Measurements from ENCODE around the gene TBC1D22A. TPM values are rescaled to one million over a fixed set of nuclear protein-coding genes. Genes with fewer than 3 reads are reported as not detected.

Gene TBC1D22A
- total and polyA plus RNA-seq, 2 experiments from 2014 or later = 9.6 to 13.3 TPM

- TF ChIP-seq, protein P1, sequence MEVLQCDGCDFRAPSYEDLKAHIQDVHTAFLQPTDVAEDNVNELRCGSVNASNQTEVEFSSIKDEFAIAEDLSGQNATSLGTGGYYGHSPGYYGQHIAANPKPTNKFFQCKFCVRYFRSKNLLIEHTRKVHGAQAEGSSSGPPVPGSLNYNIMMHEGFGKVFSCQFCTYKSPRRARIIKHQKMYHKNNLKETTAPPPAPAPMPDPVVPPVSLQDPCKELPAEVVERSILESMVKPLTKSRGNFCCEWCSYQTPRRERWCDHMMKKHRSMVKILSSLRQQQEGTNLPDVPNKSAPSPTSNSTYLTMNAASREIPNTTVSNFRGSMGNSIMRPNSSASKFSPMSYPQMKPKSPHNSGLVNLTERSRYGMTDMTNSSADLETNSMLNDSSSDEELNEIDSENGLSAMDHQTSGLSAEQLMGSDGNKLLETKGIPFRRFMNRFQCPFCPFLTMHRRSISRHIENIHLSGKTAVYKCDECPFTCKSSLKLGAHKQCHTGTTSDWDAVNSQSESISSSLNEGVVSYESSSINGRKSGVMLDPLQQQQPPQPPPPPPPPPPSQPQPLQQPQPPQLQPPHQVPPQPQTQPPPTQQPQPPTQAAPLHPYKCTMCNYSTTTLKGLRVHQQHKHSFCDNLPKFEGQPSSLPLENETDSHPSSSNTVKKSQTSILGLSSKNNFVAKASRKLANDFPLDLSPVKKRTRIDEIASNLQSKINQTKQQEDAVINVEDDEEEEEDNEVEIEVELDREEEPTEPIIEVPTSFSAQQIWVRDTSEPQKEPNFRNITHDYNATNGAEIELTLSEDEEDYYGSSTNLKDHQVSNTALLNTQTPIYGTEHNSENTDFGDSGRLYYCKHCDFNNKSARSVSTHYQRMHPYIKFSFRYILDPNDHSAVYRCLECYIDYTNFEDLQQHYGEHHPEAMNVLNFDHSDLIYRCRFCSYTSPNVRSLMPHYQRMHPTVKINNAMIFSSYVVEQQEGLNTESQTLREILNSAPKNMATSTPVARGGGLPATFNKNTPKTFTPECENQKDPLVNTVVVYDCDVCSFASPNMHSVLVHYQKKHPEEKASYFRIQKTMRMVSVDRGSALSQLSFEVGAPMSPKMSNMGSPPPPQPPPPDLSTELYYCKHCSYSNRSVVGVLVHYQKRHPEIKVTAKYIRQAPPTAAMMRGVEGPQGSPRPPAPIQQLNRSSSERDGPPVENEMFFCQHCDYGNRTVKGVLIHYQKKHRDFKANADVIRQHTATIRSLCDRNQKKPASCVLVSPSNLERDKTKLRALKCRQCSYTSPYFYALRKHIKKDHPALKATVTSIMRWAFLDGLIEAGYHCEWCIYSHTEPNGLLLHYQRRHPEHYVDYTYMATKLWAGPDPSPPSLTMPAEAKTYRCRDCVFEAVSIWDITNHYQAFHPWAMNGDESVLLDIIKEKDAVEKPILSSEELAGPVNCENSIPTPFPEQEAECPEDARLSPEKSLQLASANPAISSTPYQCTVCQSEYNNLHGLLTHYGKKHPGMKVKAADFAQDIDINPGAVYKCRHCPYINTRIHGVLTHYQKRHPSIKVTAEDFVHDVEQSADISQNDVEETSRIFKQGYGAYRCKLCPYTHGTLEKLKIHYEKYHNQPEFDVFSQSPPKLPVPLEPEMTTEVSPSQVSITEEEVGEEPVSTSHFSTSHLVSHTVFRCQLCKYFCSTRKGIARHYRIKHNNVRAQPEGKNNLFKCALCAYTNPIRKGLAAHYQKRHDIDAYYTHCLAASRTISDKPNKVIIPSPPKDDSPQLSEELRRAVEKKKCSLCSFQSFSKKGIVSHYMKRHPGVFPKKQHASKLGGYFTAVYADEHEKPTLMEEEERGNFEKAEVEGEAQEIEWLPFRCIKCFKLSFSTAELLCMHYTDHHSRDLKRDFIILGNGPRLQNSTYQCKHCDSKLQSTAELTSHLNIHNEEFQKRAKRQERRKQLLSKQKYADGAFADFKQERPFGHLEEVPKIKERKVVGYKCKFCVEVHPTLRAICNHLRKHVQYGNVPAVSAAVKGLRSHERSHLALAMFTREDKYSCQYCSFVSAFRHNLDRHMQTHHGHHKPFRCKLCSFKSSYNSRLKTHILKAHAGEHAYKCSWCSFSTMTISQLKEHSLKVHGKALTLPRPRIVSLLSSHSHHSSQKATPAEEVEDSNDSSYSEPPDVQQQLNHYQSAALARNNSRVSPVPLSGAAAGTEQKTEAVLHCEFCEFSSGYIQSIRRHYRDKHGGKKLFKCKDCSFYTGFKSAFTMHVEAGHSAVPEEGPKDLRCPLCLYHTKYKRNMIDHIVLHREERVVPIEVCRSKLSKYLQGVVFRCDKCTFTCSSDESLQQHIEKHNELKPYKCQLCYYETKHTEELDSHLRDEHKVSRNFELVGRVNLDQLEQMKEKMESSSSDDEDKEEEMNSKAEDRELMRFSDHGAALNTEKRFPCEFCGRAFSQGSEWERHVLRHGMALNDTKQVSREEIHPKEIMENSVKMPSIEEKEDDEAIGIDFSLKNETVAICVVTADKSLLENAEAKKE (CRISPR knock-in tag; IDR thresholded peaks at IDR 0.05) = no peak
- TF ChIP-seq JUNB (IDR thresholded peaks at IDR 0.05; ENCODE audit: unreplicated experiment) (no peak), EZH2 (IDR thresholded peaks at IDR 0.05; ENCODE audit: low read depth, unreplicated experiment) (no peak), POLR2AphosphoS5 (IDR thresholded peaks at IDR 0.05; ENCODE audit: low read depth) (no peak)
Measured at GRCh38 chr22:47207387-47207786, 444.9 kb downstream of the TBC1D22A start (continued).

DNA sequence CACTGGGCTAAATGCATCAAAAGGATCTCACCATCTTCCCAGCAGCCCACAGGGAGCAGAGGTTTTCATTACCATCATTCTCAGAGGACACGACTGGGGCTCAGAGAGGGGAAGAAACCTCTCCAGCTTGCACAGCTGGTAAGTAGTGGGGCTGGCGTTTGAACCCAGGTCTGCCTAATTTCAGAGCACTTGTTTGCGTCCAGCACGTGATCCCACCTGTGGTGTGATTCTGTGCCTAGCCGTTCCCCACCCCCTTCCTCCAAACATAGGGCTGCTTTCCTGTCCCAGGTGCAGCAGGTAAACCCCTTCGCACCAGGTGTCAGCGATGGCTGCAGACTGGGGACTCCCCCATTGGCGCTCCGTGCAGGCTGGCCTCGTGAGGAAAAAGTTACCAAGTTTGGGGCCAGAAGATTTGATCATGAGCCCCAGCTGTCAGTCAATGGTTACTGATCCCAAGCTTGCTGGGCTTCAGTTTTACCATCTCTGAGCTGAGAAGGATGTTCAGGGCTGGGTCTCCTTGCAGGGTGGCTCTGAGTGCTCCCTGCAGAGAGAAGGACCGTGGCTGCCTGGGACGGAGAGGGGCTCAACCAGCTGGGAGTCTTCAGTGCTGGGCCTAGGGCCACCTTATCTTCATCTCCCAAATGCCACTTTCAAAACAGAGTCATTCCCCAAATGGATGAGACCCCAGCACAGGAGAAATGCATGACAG, 445.6 kb downstream of the TBC1D22A start:
- Histone ChIP-seq H2AFZ (no peak overlapping the region), H3K79me2 (replicated peaks; ENCODE audit: insufficient read depth) (no peaks in the 10 kb centered on the region), H3K4me1 (ENCODE audit: insufficient read depth) (no peaks in the 10 kb centered on the region), H3K27me3 (ENCODE audit: insufficient read depth) (no peaks in the 10 kb centered on the region), H3K9me2 (ENCODE audit: insufficient read depth) (no peaks in the 10 kb centered on the region), H3K27ac (ENCODE audit: low read depth) (no peak overlapping the region), H3K4me2 (no peak overlapping the region), H3K4me3 (no peak overlapping the region), H4K20me1 (replicated peaks; ENCODE audit: insufficient read depth) (no peaks in the 10 kb centered on the region), H3K36me3 (ENCODE audit: insufficient read depth) (no peaks in the 10 kb centered on the region), H3F3A (replicated peaks; ENCODE audit: low read depth) (no peaks in the 10 kb centered on the region)
- Mint-ChIP-seq H3K4me1 (no peaks in the 10 kb centered on the region), H3K27me3 (ENCODE audit: insufficient read depth, low read depth, poor library complexity) (peaks cover 5% of the 10 kb centered on the region), H3K9me3 (peaks cover 95% of the 10 kb centered on the region), H3K36me3 (ENCODE audit: low read depth) (peaks cover 49% of the 10 kb centered on the region), H3K27ac (no peak overlapping the region), H3K4me3 (no peak overlapping the region)
- ATAC-seq (no peak), DNase-seq (ENCODE audit: low spot score) (no peak)
- TF ChIP-seq JUNB (IDR thresholded peaks at IDR 0.05; ENCODE audit: unreplicated experiment) = no peak
- no peak for TF ChIP-seq STAT1 (IDR thresholded peaks at IDR 0.05; ENCODE audit: unreplicated experiment)
- TF ChIP-seq, protein P1 (CRISPR knock-in tag; IDR thresholded peaks at IDR 0.05) = no peak
- no peak for TF ChIP-seq ETS1 (IDR thresholded peaks at IDR 0.05)
- no peak for TF ChIP-seq ZNF331 (CRISPR knock-in tag; IDR thresholded peaks at IDR 0.05; ENCODE audit: low read depth)
- no peak for TF ChIP-seq CREB1 (CRISPR knock-in tag; IDR thresholded peaks at IDR 0.05; ENCODE audit: low read depth)
